NCI-H1105 (cell line): Measurements from ENCODE around the gene LONP2.
"Not testable (repeated sequence)": the region's sequence is repeated elsewhere in the genome, so short reads cannot be mapped to it uniquely, and the experiment has no call there.

Experiments
- DNase-seq: peaks from one replicate; lab custom pipeline; 2025; lab: John Stamatoyannopoulos, UW

LONP2 gene

DNA sequence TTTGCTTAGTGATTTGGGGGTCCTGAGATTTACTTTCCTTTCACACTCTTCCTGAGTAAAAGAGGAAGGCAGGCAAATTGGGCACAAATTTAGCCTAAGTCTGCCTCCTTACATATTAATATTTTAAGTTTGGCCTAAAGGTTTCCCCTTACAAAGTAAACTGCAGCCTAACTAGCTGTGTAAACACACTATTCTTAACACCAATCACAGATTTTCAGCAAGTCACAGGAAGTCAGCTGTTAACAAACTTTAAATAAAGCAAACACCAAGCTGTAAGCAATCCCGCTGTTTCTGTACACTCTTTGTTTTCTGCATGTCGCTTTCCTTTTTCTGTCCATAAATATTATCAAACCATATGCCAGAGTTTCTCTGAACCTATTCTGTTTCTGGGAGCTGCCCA is 48.4 kb downstream of the LONP2 start:
- no peak for DNase-seq

DNA sequence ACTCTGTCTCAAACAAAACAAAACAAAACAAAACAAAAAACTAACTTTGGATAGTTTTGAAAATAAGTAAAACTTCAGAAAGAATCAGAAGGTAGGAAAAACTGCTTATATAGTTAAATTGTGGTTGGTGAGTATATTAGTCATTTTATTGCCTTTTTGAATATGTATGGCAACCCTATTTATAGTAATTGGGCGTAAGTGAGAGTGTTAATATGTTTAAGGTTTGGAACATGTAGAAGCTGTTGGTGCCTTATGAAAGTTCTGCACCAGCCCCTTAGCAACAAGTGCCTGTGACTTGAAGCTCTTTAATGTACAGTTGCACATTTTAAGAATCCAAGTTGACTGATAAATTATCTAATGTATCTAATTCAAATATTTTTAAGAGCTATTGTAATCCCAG is 50.6 kb downstream of the LONP2 start:
- DNase-seq: no peak

DNA sequence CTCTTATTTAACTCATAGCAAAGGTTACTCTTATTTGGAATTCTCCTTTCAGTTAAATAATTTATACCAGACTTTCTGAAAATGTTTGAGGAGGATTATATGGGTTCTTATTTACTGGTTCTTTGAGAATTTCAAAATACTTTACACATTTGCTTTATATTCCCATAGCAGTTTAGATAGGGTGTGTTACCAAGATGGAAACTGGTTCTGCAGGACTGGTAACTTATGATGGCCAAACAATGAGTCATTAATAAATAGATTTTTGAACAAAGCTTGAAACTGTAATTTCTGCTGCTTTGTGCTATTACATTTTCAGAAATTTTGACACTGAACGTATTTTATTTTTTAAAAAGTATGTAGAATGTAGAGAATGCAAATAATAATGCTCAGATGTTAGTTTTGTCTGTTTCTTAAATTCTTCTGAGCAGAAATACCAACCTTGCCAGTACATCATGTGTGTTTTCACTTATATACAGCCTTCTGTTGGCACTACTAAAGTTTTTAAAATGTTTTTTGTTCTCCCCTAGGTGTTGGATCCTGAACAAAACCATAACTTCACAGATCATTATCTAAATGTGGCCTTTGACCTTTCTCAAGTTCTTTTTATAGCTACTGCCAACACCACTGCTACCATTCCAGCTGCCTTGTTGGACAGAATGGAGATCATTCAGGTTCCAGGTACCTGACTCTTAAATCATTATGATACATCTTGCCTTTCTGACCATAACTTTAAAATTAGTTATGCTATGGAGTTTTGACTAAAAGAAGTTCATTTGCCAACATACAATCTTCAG is 51.6 kb downstream of the LONP2 start:
- no peak for DNase-seq

DNA sequence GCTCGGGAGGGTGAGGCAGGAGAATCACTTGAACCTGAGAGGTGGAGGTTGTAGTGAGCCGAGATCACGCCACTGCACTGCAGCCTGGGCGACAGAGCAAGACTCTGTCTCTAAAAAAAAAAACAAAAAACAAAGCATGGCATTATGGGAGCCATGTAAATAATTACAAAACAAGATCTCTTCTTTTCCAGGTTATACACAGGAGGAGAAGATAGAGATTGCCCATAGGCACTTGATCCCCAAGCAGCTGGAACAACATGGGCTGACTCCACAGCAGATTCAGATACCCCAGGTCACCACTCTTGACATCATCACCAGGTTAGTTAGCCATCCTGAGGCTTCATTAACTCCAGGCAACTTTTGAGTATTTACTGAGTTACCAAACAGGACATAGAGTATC is 55.4 kb downstream of the LONP2 start:
- DNase-seq: no peak

DNA sequence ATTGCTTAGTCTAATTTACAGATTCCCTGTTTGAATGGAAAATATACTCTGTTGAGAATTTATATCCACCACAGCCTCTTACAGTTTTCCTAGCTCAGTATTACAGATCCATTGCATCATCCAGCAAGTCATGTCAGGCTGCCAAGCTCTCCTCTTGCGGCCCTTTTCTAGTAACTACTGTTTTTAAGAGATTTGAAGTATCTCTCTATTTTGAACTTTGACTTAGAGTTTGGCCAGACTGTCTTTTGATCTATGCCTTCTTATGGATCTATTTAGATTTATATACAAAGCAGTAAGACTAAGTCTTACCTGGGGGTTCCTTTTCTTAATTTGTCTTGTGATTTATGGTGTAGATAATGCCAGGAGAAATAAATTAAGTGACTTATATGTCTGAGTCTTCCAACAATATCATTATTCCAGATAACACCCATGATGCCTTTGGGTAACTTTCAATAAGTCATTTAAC is 56.3 kb downstream of the LONP2 start:
- DNase-seq: no peak

DNA sequence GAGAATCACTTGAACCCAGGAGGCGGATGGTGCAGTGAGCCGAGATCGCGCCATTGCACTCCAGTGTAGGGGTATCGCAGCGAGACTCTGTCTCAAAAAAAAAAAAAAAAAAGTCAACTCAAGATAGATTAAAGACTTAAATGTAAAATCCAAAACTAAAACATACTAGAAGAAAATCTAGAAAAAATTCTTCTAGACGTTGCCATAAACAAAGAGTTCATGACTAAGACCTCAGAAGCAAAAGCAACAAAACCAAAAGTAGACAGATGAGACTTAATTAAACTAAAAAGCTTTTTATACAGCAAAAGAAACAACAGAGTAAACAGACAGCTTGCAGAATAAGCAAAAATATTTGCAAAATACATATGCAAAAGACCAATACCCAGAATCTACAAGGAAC is 64.4 kb downstream of the LONP2 start:
- DNase-seq: no peak

DNA sequence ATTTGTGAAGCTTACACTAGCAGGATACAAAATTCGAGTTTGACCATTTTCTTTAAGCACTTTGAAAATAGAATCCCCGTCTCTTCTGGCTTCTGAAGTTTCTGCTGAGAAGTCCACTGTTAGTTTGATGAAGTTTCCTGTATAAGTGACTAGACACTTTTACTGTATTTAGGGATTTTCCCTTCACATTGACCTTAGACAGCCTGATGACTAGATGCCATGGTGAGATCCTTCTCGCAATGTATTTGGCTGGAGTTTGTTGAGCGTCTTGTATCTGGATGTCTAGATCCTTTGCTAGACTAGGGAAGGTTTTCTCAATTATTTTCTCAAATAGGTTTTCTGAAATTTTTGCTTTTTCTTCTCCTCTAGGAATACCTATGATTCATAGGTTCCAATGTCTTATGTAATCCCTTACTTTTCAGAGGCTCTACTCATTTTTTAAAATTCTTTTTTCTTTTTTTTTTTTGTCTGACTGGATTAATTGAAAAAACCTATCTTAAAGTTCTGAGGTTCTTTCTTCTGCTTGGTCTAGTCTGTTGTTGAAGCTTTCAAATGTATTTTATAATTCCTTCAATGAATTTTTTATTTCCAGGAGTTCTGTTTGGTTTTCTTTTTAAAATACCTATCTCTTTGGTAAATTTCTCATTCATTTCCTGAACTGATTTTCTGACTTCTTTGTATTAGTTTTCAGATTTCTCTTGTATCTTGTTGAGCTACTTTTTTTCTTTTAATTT is 67.0 kb downstream of the LONP2 start:
- DNase-seq: no peak

DNA sequence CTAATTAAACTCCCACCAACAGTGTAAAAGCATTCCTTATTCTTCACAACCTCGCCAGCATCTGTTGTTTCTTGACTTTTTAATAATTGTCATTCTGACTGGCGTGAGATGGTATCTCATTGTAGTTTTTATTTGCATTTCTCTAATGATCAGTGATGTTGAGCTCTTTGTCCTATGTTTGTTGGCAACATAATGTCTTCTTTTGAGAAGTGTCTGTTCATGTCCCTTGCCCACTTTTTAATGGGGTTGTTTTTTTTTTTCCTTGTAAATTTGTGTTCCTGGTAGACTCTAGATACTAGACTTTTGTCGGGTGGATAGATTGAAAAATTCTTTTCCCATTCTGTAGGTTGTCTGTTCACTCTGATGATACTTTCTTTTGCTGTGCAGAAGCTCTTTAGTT is 69.8 kb downstream of the LONP2 start:
- not testable (repeated sequence) for DNase-seq

DNA sequence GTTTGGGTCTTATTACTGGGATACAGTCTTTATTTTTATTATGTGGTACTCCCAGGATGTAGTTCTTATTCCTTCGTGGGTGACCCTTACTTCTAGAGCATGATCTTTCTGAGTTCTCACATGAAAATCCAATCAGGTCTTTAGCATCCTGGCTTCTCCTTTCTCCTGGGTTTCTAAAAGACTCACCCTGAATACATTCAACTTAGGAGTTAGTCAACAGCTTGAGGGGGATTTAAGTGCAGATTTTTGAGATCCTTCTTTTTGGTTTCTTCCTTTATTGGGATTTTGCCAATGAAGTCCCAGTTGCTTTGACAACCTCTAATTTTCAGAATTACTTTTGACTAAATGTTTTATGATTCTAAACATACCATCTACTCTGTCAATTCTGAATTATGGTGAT is 72.9 kb downstream of the LONP2 start:
- no peak for DNase-seq

DNA sequence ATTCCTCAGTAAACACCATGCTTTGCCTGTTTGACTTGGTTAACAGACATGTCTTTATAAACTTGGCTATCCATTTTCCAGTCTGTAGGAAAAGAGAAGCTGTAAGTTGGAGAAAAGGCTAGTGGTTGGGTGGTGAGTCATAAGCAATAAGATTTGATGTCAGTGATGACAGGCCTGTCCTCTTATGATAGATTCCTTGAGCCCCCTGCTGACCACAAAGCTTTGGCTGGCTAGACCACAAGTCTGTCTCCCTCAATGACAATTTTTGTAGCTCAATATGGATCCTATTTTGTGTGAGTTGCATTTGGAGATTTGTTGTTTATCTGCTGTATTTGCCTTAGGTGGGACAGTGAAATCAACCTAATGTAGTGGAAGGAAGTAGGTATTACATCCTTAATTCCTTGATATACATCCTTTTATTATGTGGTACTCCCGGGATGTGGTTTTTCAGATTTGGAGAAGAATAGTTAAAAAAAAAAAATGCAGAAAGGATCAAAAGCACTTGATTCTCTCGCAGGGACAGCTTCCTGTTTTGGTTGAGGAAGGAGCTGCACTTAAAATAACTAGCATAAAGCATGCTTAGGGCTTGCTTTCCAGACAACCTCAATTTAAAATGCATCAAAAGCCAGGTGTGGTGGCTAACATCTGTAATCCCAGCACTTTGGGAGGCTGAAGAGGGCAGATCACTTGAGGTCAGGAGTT is 73.7 kb downstream of the LONP2 start:
- no peak for DNase-seq

DNA sequence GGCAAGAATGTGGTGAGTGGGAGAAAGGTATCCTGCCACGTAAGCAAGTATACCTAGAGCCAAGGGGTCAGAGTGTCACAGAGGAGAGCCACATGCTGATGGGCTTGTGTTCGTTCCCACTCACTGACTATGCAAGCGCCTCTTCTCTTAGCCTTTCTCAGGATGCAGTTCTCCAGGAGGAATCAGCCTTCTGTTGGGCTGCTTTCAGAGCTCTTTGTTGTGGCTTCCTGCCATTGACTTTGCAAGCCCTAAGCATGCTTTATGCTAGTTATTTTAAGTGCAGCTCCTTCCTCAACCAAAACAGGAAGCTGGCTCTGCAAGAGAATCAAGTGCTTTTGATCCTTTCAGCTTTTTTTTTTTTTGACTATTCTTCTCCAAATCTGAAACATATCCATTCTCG is 74.5 kb downstream of the LONP2 start:
- DNase-seq: no peak

DNA sequence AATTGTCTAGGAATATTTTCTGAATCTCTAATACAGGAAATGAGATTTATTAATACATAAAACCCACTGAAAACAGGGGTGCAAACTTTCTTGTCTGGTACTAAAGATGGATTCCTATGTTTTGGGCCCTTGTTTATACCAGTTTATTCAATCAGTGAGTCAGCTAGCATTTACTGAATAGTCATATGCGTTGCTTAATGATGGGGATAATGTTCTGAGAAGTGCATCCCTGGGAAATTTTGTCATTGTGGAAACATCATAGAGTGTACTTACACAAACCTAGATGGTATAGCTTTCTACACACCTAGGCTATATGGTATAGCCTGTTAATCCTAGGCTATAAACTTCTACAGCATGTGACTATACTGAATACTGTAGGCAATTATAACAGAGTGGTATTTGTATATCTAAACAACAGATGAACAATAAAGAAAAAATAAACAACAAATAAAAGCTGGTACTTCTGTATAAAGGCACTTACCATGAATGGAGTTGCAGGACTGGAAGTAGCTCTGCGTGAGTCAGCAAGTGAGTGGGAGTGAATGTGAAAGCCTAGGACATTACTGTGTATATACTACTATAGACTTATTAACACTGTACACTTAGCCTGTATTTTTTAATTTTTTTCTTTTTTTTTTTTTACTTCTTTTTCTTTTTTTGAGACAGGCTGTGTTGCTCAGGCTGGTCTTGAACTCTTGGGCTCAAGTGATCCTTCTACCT is 77.4 kb downstream of the LONP2 start:
- no peak for DNase-seq

DNA sequence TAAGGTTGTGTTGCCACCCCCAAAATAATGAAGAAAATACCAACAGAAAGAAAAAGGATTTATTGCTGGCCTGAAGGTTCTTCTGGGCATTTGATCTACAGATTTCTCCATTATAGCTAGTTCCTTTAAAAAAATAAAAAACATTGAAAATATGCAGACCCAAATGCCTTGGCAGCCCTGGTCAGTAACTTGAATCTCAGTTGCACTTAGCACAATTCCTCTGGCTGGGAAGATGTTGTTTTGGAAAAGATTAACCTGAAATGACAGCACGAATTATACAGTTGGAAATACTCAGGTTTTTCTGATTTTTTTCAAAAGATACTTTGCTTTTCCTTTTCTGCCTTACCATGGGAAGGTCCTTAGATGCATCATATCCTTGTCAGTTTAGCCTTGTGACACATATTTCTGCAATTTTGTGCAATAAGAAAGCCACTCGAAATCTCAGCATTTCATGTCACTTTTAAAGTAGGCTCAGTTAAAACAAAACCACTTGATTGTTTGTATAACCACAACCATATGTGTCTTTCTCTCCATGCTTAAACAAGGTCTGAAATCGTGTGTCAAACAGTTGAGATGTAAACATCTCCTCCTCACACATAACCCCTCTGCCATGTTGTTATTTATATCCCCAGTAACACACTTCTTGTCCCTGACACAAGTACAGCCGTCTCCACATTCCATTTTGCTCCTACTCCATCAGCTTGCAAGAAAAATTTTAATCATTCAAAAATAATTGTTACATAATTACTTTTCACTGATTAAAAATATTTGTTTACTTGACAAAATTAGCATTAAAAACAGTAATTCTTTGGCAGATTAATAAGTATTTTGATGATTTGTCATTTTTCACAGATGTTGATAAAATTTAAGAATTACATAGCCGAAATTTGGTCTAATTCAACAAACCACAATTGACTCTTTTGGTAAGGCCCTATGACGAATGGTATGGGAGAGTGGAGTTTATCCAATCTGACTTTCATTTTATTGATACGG is 80.0 kb downstream of the LONP2 start:
- DNase-seq: no peak

DNA sequence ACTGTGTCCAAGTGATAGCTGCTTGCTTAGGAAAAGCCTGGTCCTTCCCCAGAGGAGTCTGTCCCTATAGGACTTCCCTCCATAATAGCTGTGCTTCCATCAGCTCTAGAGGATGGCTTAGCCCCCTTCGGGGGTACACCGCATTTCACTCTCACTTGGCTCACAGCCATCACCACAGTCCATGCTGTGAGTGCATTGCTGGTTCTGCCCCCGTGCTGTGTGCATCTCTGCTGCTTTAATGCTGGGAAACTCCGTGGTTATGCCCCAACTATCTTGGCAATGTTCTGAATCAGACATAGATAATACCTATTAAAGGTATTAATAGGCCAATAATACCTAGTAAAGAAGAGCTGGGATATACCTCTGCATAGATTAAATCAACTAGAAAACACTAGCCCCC is 82.8 kb downstream of the LONP2 start:
- no peak for DNase-seq

DNA sequence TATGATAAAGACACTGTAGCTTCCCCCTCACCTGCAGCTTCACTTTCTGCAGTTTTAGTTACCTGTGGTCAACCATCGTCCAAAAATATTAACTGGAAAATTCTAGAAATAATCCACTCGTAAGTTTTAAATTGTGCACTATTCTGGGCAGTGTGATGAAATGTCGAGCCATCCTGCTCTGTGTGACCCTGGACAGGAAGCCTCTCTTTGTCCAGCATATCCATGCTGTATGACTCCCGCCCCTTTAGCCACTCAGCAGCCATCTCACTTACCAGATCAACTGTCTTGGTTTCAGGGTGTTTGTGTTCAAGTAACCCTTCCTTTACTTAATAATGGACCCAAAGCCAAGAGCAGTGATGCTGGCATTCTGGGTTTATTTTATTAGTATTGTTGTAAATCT is 85.0 kb downstream of the LONP2 start:
- no peak for DNase-seq

DNA sequence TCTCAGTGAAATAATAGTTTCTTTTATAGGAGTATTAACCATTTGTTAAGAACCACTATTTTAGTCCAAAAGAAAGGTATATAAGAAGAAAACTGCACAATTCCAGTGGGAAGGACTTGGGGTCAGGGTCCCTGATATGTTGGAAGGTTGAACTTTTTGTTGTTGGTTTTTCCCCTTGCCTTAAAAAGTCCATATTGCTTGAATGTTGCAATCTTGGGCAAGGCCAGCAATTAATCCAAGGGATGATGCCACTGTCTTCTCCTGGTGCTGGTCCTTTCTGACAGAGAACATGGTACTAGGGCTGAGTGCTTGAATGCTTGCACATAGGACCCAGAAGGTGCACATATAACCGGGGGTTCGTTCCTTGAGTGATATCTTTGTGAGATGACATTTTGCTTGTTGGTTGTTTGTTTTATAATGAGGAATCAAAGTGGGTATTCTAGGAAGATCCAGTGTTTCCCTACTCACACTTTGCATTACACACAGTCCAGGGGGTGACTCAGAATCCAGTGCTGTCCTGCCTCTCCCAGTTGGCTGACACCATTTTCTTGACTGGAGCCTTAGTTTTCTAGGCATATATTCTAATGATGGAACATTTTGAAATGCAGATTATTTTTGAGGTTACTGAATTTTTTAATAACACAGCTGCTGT is 86.2 kb downstream of the LONP2 start:
- no peak for DNase-seq

DNA sequence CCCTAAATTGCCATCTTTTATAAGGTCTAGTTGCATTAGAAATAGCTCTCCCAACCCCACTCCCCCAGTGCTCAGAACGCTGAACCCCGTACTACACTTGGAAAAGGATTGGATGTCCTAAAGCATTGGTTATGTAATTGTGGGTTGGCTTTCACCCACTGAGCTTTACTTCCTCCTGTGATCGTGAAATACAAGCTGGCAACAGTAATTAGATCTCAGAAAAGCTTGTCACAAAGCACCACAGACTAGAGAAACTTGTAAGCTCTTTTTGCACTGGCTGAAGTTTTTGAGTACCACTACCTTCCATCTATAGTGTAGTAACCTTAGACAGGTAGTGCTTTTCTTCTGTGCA is 86.7 kb downstream of the LONP2 start:
- no peak for DNase-seq

DNA sequence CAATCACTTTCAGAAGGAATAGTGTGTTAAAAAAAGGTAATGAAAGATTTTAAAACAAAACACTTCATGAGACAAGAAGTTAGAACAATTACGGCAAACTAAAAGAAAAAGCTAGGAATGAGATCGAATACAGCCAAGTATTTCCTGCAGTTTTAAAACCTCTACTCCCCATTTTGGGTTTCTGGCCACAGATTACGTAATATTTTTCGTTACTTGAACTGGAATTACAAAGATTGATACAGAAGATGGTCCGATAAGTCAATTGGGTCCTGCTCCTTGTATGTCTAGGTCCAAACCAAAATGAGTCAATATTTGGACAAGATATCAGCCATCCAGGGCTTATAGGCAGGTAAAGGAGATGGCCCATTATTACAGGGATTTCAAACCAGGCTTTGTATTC is 88.9 kb downstream of the LONP2 start:
- no peak for DNase-seq

DNA sequence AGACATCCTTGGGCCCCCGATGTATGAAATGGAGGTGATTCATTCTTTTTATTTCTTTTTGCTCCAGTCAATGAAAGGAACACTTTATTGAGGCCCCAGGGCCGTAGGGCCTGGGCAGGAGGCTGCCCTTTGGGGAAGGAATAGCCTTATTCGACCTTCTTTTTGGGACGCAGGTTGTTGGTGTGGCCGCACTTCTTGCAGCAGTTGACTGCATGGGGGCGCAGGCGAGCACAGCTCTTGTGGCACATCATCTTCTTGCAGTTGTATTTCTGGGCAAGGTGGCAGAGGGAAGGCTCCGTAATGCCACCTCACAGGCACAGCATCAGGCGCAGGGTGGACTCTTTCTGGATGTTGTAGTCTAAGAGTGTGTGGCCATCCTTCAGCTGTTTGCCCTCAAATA is 90.2 kb downstream of the LONP2 start:
- no peak for DNase-seq

DNA sequence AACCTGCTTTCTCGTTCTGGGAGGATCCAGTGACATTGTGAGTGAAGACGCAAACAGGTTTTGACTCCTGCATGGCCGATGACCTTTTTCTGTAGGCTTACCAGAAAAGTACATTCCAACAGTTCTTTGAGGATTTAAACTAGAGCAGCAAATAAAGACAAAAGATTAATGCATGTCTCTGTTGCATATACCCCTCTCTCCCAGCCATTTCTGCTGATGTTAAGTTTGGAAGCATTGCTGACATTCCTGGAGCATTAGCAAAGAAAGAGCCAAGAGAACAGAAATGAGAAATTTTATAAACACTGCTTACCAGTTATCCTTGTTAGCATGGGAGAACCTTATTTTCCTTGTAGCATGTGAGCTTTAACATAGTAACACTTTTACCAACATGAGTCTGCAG is 91.9 kb downstream of the LONP2 start:
- DNase-seq: no peak

DNA sequence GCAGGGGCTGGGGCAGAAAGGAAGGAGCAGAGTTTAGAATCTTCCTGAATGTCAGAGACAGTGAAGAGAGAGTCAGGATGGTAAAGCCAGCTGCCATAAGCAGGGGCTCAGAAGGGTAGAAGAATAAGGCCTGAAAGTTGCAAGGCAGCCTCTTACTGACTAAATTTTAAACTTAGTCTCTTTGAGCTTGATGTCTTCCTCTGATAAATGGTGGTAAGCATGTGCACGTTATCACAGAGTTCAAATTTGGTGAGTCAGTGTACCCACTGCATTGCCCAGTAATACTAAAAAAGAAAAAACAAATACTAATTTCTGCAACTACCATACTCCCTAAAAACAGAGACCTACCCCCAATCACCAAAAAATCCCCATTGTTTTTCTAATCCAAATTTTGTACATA is 96.0 kb downstream of the LONP2 start:
- DNase-seq: no peak
